GM18499 (cell line): ENCODE data around the gene CD164.

ENCODE experiments used
- ATAC-seq: cut with Tn5 transposase; IDR thresholded peaks from one replicate; pipeline ENCODE4 v1.9.1; 2021; ENCODE audit warnings: moderate number of reproducible peaks; ENCODE audit not compliant: insufficient read depth, unreplicated experiment

Gene CD164

GRCh38 chr6:109316909-109317308 lies 65.4 kb downstream of the CD164 start:
- ATAC-seq = no peak
